Panc1 (cell line): ENCODE measurements around the gene ENTPD6. TPM values are rescaled to one million over a fixed set of nuclear protein-coding genes. Genes with fewer than 3 reads are reported as not detected.

ENCODE experiments used
- ATAC-seq: fragments of 200-7000 bp; cut with Tn5 transposase; 2 replicates; pipeline ENCODE4 v1.9.1; 2020; ENCODE audit warnings: mild to moderate bottlenecking, moderate library complexity
- BruUV-seq: library from RNA; stranded (reverse); fragments of 400-500 nt; replicated peaks from 2 replicates; lab custom pipeline; 2021; lab: Mats Ljungman, UMichigan
- CTCF ChIA-PET: fragments of 300-600 bp; sonication (Branson Sonifier 250); formaldehyde crosslinking; loops from one replicate; lab custom pipeline; 2022; ENCODE audit warnings: antibody characterized with exemption; lab: Charles Lee
- POLR2A ChIA-PET: fragments of 300-600 bp; sonication (Branson Sonifier 250); formaldehyde crosslinking; loops from one replicate; lab custom pipeline; 2022; ENCODE audit warnings: antibody characterized with exemption; lab: Charles Lee
- DNase-seq: peaks from one replicate; pipeline ENCODE4 v3.0.0-alpha.2; 2010; ENCODE audit warnings: low read depth, low spot score
- H3K27ac ChIP-seq: 2 replicates; pipeline ENCODE4 v1.5.1; 2011; ENCODE audit warnings: mild to moderate bottlenecking, low read length, inconsistent platforms
- H3K27me3 ChIP-seq: fragments of 200-500 bp; sonication (Bioruptor generic); 2 replicates; pipeline ENCODE4 v1.6.0; 2014; ENCODE audit warnings: low read length, inconsistent platforms; ENCODE audit not compliant: control insufficient read depth, insufficient read depth
- H3K36me3 ChIP-seq: fragments of 200-500 bp; sonication (Bioruptor generic); 2 replicates; pipeline ENCODE4 v1.5.1; 2014; ENCODE audit warnings: inconsistent platforms, mild to moderate bottlenecking, low read length, moderate library complexity; ENCODE audit not compliant: control insufficient read depth, insufficient read depth
- H3K4me1 ChIP-seq: 2 replicates; pipeline ENCODE4 v1.5.1; 2011; ENCODE audit warnings: inconsistent platforms, mild to moderate bottlenecking, low read length, moderate library complexity; ENCODE audit not compliant: control insufficient read depth, insufficient read depth
- H3K4me3 ChIP-seq, 2 experiments: 2 replicates each; pipeline ENCODE4 v1.5.1; 2011 to 2012; ENCODE audit warnings: low read depth in 2 of 2, low read length in 2 of 2, mild to moderate bottlenecking in 2 of 2, inconsistent platforms in 1 of 2, moderate library complexity in 1 of 2
- H3K9me3 ChIP-seq: fragments of 200-500 bp; sonication (Bioruptor generic); 2 replicates; pipeline ENCODE4 v1.5.1; 2014; ENCODE audit warnings: low read depth, mild to moderate bottlenecking, inconsistent platforms, low read length, moderate library complexity; ENCODE audit not compliant: control insufficient read depth, insufficient read depth
- CTCF ChIP-seq: fragments of 450-650 bp; IDR thresholded peaks from 2 replicates; pipeline ENCODE4 v1.5.1; 2017; ENCODE audit warnings: mild to moderate bottlenecking
- POLR2AphosphoS5 ChIP-seq: IDR thresholded peaks from 2 replicates; pipeline ENCODE4 v1.6.1; 2012; ENCODE audit warnings: mild to moderate bottlenecking, low read depth, low read length, moderate library complexity
- REST ChIP-seq, 2 experiments: IDR thresholded peaks; 2 replicates each; pipeline ENCODE4 v1.6.1; 2011 to 2012; ENCODE audit warnings: low read depth in 2 of 2, control low read depth in 1 of 2, low read length in 1 of 2, mild to moderate bottlenecking in 1 of 2, moderate library complexity in 1 of 2; ENCODE audit not compliant: insufficient read depth in 1 of 2
- SIN3A ChIP-seq: IDR thresholded peaks from 2 replicates; pipeline ENCODE4 v1.6.1; 2012; ENCODE audit warnings: low read depth, mild to moderate bottlenecking, low read length, moderate library complexity, borderline replicate concordance; ENCODE audit not compliant: insufficient read depth
- TCF7L2 ChIP-seq: IDR thresholded peaks from 2 replicates; pipeline ENCODE4 v1.6.1; 2011; ENCODE audit warnings: mild to moderate bottlenecking, low read depth, low read length, inconsistent platforms
- in situ Hi-C: cut with HindIII; loops from 2 replicates; pipeline ENCODE4 v1.10.0; 2016; ENCODE audit warnings: low sequenced_read_pairs, low pct_unique_long_range_greater_than_20kb
- intact Hi-C: fragments of 100-400 bp; cut with micrococcal nuclease; formaldehyde crosslinking; loops from one replicate; pipeline ENCODE4 v1.10.0; 2022; ENCODE audit not compliant: unreplicated experiment
- total RNA-seq: library from RNA; stranded (reverse); gene quantifications from one replicate; pipeline ENCODE4 v1.2.1, GENCODE V29; 2021; ENCODE audit not compliant: unreplicated experiment

Gene ENTPD6
- total RNA-seq, 1 experiment from 2014 or later, result 108 TPM

DNA sequence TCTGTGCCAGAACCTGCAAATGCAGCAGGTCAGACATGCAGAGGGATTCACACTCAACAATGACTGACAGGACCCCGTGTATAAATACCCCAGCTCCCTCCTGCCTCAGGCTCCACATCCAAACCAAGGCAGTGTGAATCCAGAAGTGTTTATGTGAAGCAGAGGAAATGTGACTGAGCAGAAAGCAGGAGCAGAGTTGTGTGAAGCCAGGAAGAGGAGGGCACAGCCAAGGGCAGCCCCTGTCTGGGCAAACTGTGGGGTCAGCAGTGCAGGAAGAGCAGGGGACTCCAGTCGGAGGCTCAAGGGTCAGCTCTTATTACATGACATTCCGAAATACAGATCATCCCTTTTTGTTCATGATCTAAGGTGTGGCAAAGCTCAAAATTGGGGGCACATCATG, 19.3 kb upstream of the ENTPD6 start:
- POLR2A ChIA-PET, result no interaction called here
- Histone ChIP-seq H3K36me3 (no peaks in the 10 kb centered on the region), H3K4me3 (no peak overlapping the region), H3K27me3 (no peaks in the 10 kb centered on the region), H3K4me1 (peaks cover 35% of the 10 kb centered on the region), H3K9me3 (no peaks in the 10 kb centered on the region), H3K27ac (peak overlapping the region; percentile 76)
- no peak for TF ChIP-seq CTCF
- TF ChIP-seq REST (IDR thresholded peaks at IDR 0.05; ENCODE audit: insufficient read depth in 1 of 2, low read depth in 2 of 2, low read length in 1 of 2), result no peak
- no peak for TF ChIP-seq SIN3A
- no peak for TF ChIP-seq POLR2AphosphoS5
- TF ChIP-seq TCF7L2, result no peak
- ATAC-seq (no peak), DNase-seq (no peak)
- intact Hi-C loops (loop anchor here (5.0 kb wide), 1 partner anchor 94 kb away; the partner anchor contains the start of gene VSX1), in situ Hi-C loops (no loop called here)
- no TSS peak for BruUV-seq
- CTCF ChIA-PET, result interaction anchor here (0.9 kb wide), 1 partner anchor 43 kb away, joined by 3 read pairs; no protein-coding TSS in a partner anchor

DNA sequence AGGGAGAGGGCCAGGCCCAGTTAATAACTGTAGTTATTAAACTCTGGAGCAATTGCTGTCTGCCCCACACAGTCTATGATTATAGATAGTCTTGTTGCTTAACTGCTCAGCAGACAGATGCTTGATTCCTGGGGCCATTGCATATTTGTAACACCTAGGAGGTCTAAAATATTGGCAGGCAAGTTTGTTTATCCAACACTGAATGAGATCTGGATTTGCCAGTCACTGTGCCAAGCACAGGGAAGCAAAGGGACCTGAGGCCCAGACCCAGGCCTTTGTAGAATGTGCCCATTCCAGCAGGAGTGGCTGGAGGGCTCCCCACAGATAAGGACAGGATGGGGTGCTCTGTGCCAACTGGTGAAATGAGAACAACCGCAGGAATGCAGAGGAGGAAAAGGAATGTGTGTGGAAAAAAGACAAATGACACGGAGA, 17.6 kb upstream of the ENTPD6 start:
- ChIA-PET POLR2A (no interaction called here), CTCF (interaction anchor here (0.9 to 1.9 kb wide), 4 partner anchors 59 to 183 kb away, joined by 3 to 11 read pairs (median 4); no protein-coding TSS in a partner anchor)
- no peaks in the 10 kb centered on the region for H3K27me3 ChIP-seq
- H3K27ac ChIP-seq, result peak overlapping the region; percentile 76
- H3K36me3 ChIP-seq, result no peaks in the 10 kb centered on the region
- H3K4me1 ChIP-seq, result peaks cover 35% of the 10 kb centered on the region
- ATAC-seq (peak; percentile 83), DNase-seq (no peak)
- BruUV-seq, result no TSS peak
- TF ChIP-seq SIN3A (0 out of 2 replicates have a peak, but pooled peaks have one; percentile 32), REST (IDR thresholded peaks at IDR 0.05; ENCODE audit: insufficient read depth in 1 of 2, low read depth in 2 of 2, low read length in 1 of 2) (no peak), TCF7L2 (peak; percentile 97), POLR2AphosphoS5 (peak; percentile 85)
- no peak overlapping the region for H3K4me3 ChIP-seq
- intact Hi-C loops (loop anchor here (2.0 to 5.0 kb wide), 2 partner anchors 41 to 96 kb away; partner anchors contain the start of gene VSX1), in situ Hi-C loops (no loop called here)
- H3K9me3 ChIP-seq, result no peaks in the 10 kb centered on the region
